Esophagus muscularis mucosa (tissue), 4 donors: ENCODE data around the gene ATP6AP2. TPM values are rescaled to one million over a fixed set of nuclear protein-coding genes. Genes with fewer than 3 reads are reported as not detected.
"Not testable (repeated sequence)": the region's sequence is repeated elsewhere in the genome, so short reads cannot be mapped to it uniquely, and the experiment has no call there.

Experiments used
- DNase-seq: peaks from one replicate; pipeline ENCODE4 v3.0.0-alpha.2; 2017; ENCODE audit errors: extremely low spot score
- H3K27ac ChIP-seq, 4 donors: fragments of 200-600 bp; sonication (generic); replicated peaks in 1 of 4; 1 replicate in 3 of 4; 2 replicates in 1 of 4; pipeline ENCODE4 v1.5.1; 2016 to 2019; ENCODE audit warnings: mild to moderate bottlenecking in 1 of 4
- H3K27me3 ChIP-seq, 4 donors: fragments of 200-600 bp; sonication (generic); one replicate each; pipeline versions ENCODE4 v1.5.1 to v1.6.0; 2016 to 2019
- H3K36me3 ChIP-seq, 4 donors: fragments of 200-600 bp; sonication (generic); one replicate each; pipeline ENCODE4 v1.5.1; 2016 to 2019
- H3K4me1 ChIP-seq, 4 donors: fragments of 200-600 bp; sonication (generic); one replicate each; pipeline ENCODE4 v1.5.1; 2016 to 2019
- H3K4me3 ChIP-seq, 4 donors: fragments of 200-600 bp; sonication (generic); 1 replicate in 2 of 4; 2 replicates in 2 of 4; pipeline ENCODE4 v1.5.1; 2016 to 2019; ENCODE audit warnings: mild to moderate bottlenecking in 4 of 4, moderate library complexity in 1 of 4
- H3K9me3 ChIP-seq, 4 donors: fragments of 200-600 bp; sonication (generic); 1 replicate in 3 of 4; 2 replicates in 1 of 4; pipeline ENCODE4 v1.5.1; 2016 to 2019
- EP300 ChIP-seq: sonication (generic); formaldehyde crosslinking; IDR thresholded peaks from one replicate; pipeline ENCODE4 v1.6.1; 2017; ENCODE audit warnings: antibody characterized with exemption
- POLR2A ChIP-seq: fragments of 450-650 bp; IDR thresholded peaks from one replicate; pipeline ENCODE4 v1.6.1; 2017; ENCODE audit warnings: antibody characterized with exemption, moderate library complexity, mild to moderate bottlenecking, low read depth
- POLR2AphosphoS5 ChIP-seq, 2 donors: sonication (generic); formaldehyde crosslinking; IDR thresholded peaks; one replicate each; pipeline ENCODE4 v1.6.1; 2017; ENCODE audit warnings: antibody characterized with exemption in 2 of 2
- WGBS: methylation state at CpG from one replicate; pipeline ENCODE4 v1.1.5; 2018; 5-methylcytosine and 5-hydroxymethylcytosine counted together
- intact Hi-C: fragments of 100-400 bp; cut with DNase I; formaldehyde crosslinking; loops from one replicate; pipeline ENCODE4 v1.15.1; 2023
- total RNA-seq, 4 donors: library from RNA; depleted of rRNA; stranded (reverse); fragments of >200 nt; gene quantifications; one replicate each; pipeline versions ENCODE4 v1.1.0 to v1.2.1, GENCODE V29; 2016
- TF ChIP-seq, protein P1 (sequence below), 3 experiments: fragments of 200-600 bp in 2 of 3; fragments of 450-650 bp in 1 of 3; sonication (generic) in 2 of 3; IDR thresholded peaks; one replicate each; pipeline ENCODE4 v1.5.1; 2017 to 2019; ENCODE audit warnings: antibody characterized with exemption in 3 of 3, mild to moderate bottlenecking in 2 of 3, moderate library complexity in 1 of 3

ATP6AP2 gene
- total RNA-seq, 4 donors from 2014 or later: 76.4 to 105 (median 93.3) TPM

- DNase-seq: no peak
- Histone ChIP-seq H3K36me3 (no peaks in the 10 kb centered on the region), H3K27ac (no peak overlapping the region), H3K9me3 (no peaks in the 10 kb centered on the region), H3K4me3 (no peak overlapping the region), H3K4me1 (peaks cover 0 to 25% (median 20%) of the 10 kb centered on the region in 4 donors), H3K27me3 (no peaks in the 10 kb centered on the region)
- TF ChIP-seq POLR2AphosphoS5 (IDR thresholded peaks at IDR 0.05): no peak
- no peak for TF ChIP-seq EP300
- TF ChIP-seq POLR2A: no peak
- TF ChIP-seq, protein P1, sequence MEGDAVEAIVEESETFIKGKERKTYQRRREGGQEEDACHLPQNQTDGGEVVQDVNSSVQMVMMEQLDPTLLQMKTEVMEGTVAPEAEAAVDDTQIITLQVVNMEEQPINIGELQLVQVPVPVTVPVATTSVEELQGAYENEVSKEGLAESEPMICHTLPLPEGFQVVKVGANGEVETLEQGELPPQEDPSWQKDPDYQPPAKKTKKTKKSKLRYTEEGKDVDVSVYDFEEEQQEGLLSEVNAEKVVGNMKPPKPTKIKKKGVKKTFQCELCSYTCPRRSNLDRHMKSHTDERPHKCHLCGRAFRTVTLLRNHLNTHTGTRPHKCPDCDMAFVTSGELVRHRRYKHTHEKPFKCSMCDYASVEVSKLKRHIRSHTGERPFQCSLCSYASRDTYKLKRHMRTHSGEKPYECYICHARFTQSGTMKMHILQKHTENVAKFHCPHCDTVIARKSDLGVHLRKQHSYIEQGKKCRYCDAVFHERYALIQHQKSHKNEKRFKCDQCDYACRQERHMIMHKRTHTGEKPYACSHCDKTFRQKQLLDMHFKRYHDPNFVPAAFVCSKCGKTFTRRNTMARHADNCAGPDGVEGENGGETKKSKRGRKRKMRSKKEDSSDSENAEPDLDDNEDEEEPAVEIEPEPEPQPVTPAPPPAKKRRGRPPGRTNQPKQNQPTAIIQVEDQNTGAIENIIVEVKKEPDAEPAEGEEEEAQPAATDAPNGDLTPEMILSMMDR (IDR thresholded peaks at IDR 0.05): no peak
- 62% methylated on average over 3 of the region's 3 CpGs for WGBS
- intact Hi-C loops: no loop called here
Observed at GRCh38 chrX:40579141-40579540, 1.6 kb upstream of the ATP6AP2 start.

DNA sequence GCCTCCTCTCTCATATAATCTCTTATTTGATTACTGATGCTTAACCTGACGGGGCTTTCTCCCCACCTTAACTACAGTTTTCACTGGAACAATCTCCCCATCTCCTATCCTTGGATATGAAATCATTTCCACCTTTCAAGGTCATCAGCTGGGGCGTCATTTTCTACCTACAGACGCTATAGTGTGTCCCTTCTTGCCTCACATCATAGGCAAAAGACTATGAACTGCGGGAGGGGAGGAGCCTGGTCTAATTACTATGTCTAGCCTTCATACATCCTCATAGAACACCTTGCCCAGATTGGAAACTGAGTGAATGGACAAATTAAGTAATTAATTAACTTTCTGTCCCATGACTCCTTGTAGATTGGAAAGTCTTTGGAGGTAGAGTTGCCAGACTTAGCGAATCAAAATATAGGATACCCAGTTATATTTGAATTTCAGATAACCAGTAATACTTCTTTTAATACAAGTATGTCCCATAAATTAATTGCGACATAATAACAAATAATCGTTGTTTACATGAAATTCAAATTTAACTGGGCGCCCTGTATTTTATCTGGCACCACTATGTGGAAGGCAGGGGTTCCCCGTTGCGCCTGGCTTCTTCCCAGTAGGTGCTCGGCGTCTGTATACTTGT lies 752 bp upstream of the ATP6AP2 start:
- DNase-seq: no peak
- no peak for TF ChIP-seq POLR2A
- no peak for TF ChIP-seq POLR2AphosphoS5 (IDR thresholded peaks at IDR 0.05)
- no peak for TF ChIP-seq EP300
- TF ChIP-seq, protein P1 (IDR thresholded peaks at IDR 0.05): no peak
- H3K36me3 ChIP-seq: no peaks in the 10 kb centered on the region
- no peaks in the 10 kb centered on the region for H3K27me3 ChIP-seq
- WGBS: 48% methylated on average over 12 of the region's 12 CpGs
- H3K4me1 ChIP-seq: peaks cover 0 to 25% (median 20%) of the 10 kb centered on the region in 4 donors
- H3K9me3 ChIP-seq: no peaks in the 10 kb centered on the region
- peak overlapping the region; percentile 81 to 95 (median 89) for H3K27ac ChIP-seq
- intact Hi-C loops: no loop called here
- peak overlapping the region; percentile 63 to 87 (median 71) for H3K4me3 ChIP-seq

- no peaks in the 10 kb centered on the region for H3K36me3 ChIP-seq
- H3K4me1 ChIP-seq: peaks cover 0 to 25% (median 20%) of the 10 kb centered on the region in 4 donors
- no peaks in the 10 kb centered on the region for H3K27me3 ChIP-seq
- 43% methylated on average over 15 of the region's 15 CpGs for WGBS
- TF ChIP-seq EP300: no peak
- TF ChIP-seq, protein P1 (IDR thresholded peaks at IDR 0.05): no peak
- no peak for TF ChIP-seq POLR2A
- no peak for TF ChIP-seq POLR2AphosphoS5 (IDR thresholded peaks at IDR 0.05)
- intact Hi-C loops: no loop called here
- no peaks in the 10 kb centered on the region for H3K9me3 ChIP-seq
- no peak for DNase-seq
- H3K4me3 ChIP-seq: peak overlapping the region; percentile 63 to 87 (median 71)
- peak overlapping the region; percentile 81 to 95 (median 89) for H3K27ac ChIP-seq
Observed at GRCh38 chrX:40581336-40581920, 658 bp downstream of the ATP6AP2 start.

DNA sequence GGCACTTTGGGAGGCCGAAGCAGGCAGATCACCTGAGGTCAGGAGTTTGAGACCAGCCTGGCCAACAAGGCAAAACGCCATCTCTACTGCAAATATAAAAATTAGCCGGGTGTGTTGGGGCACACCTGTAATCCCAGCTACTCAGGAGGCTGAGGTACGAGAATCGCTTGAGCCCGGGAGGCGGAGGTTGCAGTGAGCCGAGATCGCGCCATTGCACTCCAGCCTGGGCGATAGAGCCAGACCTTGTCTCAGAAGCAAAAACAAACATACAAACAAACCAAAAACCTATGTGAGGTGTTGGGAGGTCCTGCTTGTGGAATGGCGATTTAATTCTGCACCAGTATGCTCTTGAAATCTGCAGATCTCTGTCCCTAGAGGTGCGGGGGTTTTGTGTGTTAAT lies 1.4 kb downstream of the ATP6AP2 start:
- Histone ChIP-seq H3K4me1 (peaks cover 0 to 25% (median 20%) of the 10 kb centered on the region in 4 donors), H3K4me3 (peak overlapping the region in 1 of 4 donors; percentile 77)
- WGBS: 89% methylated on average over 13 of the region's 13 CpGs
- H3K27ac ChIP-seq, DNase-seq, H3K27me3 ChIP-seq, H3K36me3 ChIP-seq, H3K9me3 ChIP-seq, intact Hi-C loops: not testable (repeated sequence)

- H3K4me3 ChIP-seq: no peak overlapping the region
- no peak for TF ChIP-seq POLR2AphosphoS5 (IDR thresholded peaks at IDR 0.05)
- TF ChIP-seq EP300: no peak
- no peak for TF ChIP-seq POLR2A
- TF ChIP-seq, protein P1 (IDR thresholded peaks at IDR 0.05): no peak
- no peaks in the 10 kb centered on the region for H3K9me3 ChIP-seq
- peaks cover 0 to 25% (median 20%) of the 10 kb centered on the region in 4 donors for H3K4me1 ChIP-seq
- intact Hi-C loops: no loop called here
- no peak for DNase-seq
- WGBS: 77% methylated on average over 2 of the region's 2 CpGs
- H3K36me3 ChIP-seq: no peaks in the 10 kb centered on the region
- no peak overlapping the region for H3K27ac ChIP-seq
- no peaks in the 10 kb centered on the region for H3K27me3 ChIP-seq
Observed at GRCh38 chrX:40582811-40583210, 2.0 kb downstream of the ATP6AP2 start.

DNA sequence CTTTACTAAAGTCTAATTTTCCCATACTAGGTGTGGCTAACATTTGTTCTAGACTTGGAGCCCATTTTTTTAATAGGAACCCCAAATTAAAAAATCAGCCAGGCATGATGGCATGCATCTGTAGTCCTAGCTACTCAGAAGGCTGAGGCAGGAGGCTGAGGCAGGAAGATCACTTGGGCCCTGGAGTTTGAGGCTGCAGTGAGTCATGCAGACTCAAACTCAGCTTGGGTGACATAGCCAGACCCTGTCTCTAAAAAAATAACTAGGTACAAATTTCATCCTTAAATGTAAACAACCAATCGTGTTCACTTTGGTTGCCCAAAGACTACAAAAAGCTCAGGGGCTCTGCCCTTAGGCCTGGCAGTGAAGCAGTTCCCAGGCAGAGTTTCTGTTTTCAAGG lies 6.9 kb downstream of the ATP6AP2 start:
- H3K4me3 ChIP-seq, H3K9me3 ChIP-seq, DNase-seq, H3K27me3 ChIP-seq, intact Hi-C loops, H3K27ac ChIP-seq: not testable (repeated sequence)
- peaks cover 0 to 12% (median 7%) of the 10 kb centered on the region in 4 donors for H3K4me1 ChIP-seq
- peaks cover 11 to 27% (median 21%) of the 10 kb centered on the region in 4 donors for H3K36me3 ChIP-seq
- 63% methylated on average over 1 of the region's 1 CpG for WGBS

- H3K27me3 ChIP-seq, H3K4me1 ChIP-seq, H3K4me3 ChIP-seq, H3K9me3 ChIP-seq, intact Hi-C loops, H3K27ac ChIP-seq, DNase-seq: not testable (repeated sequence)
- peaks cover 11 to 42% (median 24%) of the 10 kb centered on the region in 4 donors for H3K36me3 ChIP-seq
- WGBS: 84% methylated on average over 6 of the region's 6 CpGs
Observed at GRCh38 chrX:40589616-40590321, 9.0 kb downstream of the ATP6AP2 start.
